A673 (cell line): Measurements from ENCODE around the gene KCTD8.

Experiments used
- EZH2 ChIP-seq: fragments of 200-600 bp; sonication (generic); IDR thresholded peaks from 2 replicates; pipeline ENCODE4 v1.6.1; 2017; ENCODE audit warnings: borderline replicate concordance, low read depth, mild to moderate bottlenecking, mixed read lengths, antibody characterized with exemption, low read length; ENCODE audit not compliant: poor library complexity, severe bottlenecking
- TF ChIP-seq, protein P1 (sequence below): fragments of 300-800, 200-600 bp; sonication (generic); conservative IDR thresholded peaks from 2 replicates; pipeline ENCODE4 v1.5.1; 2017; ENCODE audit warnings: low read depth, mild to moderate bottlenecking, antibody characterized with exemption, low read length, moderate library complexity, mixed read lengths

DNA sequence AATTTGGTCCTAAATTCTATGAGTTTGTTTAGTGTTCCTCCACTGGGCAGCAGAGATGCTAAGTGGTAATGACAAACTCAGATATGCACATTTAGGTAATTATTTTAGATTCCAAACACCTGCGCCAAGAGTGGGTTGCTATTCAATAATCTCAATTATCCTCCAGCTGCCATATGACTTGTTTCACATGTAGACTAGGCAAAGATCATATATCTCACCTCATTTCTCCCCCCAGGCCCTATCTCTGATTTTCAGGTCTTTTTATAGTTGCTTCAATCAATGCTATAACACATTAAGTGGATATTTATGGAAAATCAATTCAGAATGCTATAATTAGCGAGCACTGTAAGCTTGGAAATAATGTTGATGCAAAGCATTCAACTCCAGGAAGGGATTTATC is 217.6 kb downstream of the KCTD8 start:
- TF ChIP-seq, protein P1, sequence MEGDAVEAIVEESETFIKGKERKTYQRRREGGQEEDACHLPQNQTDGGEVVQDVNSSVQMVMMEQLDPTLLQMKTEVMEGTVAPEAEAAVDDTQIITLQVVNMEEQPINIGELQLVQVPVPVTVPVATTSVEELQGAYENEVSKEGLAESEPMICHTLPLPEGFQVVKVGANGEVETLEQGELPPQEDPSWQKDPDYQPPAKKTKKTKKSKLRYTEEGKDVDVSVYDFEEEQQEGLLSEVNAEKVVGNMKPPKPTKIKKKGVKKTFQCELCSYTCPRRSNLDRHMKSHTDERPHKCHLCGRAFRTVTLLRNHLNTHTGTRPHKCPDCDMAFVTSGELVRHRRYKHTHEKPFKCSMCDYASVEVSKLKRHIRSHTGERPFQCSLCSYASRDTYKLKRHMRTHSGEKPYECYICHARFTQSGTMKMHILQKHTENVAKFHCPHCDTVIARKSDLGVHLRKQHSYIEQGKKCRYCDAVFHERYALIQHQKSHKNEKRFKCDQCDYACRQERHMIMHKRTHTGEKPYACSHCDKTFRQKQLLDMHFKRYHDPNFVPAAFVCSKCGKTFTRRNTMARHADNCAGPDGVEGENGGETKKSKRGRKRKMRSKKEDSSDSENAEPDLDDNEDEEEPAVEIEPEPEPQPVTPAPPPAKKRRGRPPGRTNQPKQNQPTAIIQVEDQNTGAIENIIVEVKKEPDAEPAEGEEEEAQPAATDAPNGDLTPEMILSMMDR, result no peak
- TF ChIP-seq EZH2, result no peak
